Progenitor cell of endocrine pancreas (in vitro differentiated cells): ENCODE results near the gene PPP2R2B. TPM values are rescaled to one million over a fixed set of nuclear protein-coding genes. Genes with fewer than 3 reads are reported as not detected.
"Not testable (repeated sequence)": the region's sequence is repeated elsewhere in the genome, so short reads cannot be mapped to it uniquely, and the experiment has no call there.

ENCODE experiments used
- DNase-seq: peaks from one replicate; pipeline ENCODE4 v3.0.0; 2021; ENCODE audit warnings: low spot score; ENCODE audit not compliant: unreplicated experiment
- H3K27ac Mint-ChIP-seq: 2 replicates; pipeline ENCODE4 v1.8.0; 2021; ENCODE audit warnings: mild to moderate bottlenecking, moderate library complexity, mixed read lengths
- H3K27me3 Mint-ChIP-seq: 2 replicates; pipeline ENCODE4 v1.8.0; 2021; ENCODE audit warnings: mixed read lengths
- H3K36me3 Mint-ChIP-seq: 2 replicates; pipeline ENCODE4 v1.8.0; 2022; ENCODE audit warnings: mixed read lengths; ENCODE audit not compliant: insufficient read depth
- H3K4me1 Mint-ChIP-seq: 2 replicates; pipeline ENCODE4 v1.8.0; 2021; ENCODE audit warnings: low read depth, mixed read lengths
- H3K4me3 Mint-ChIP-seq: 2 replicates; pipeline ENCODE4 v1.8.0; 2021; ENCODE audit warnings: low read depth, mild to moderate bottlenecking, moderate library complexity, mixed read lengths
- H3K9me3 Mint-ChIP-seq: 2 replicates; pipeline ENCODE4 v1.8.0; 2021; ENCODE audit warnings: low read depth, mixed read lengths
- total RNA-seq: library from RNA; stranded (reverse); gene quantifications from 2 replicates; pipeline ENCODE4 v1.2.1, GENCODE V29; 2021
- TF ChIP-seq, protein P1 (sequence below): fragments of 200-600 bp; sonication (generic); IDR thresholded peaks from one replicate; pipeline ENCODE4 v1.5.0; 2021; ENCODE audit warnings: antibody characterized with exemption, mild to moderate bottlenecking; ENCODE audit not compliant: unreplicated experiment

The PPP2R2B gene
- total RNA-seq, 1 donor from 2014 or later: 1.8 TPM

DNA sequence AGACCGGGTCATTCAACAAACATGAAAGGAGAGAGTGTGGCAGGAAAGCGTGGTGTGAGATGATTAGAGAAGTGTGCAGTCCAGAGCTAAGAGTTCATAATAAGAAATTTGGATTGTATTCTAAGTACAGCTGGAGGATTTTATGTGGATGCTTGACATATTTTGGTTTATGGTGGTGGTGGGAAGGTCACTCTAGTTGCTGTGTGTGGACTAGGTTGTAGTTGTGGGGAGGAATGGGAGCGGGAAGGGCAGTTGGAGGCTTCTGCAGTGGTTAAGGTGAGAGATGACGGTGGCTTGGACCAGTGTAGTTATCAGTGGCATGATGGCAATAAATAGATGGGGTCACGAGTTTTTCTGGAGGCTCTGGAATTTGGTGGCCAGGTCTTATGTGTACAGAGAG is 316.8 kb downstream of the PPP2R2B start:
- H3K4me1 Mint-ChIP-seq: peaks cover 1% of the 10 kb centered on the region
- no peaks in the 10 kb centered on the region for H3K27me3 Mint-ChIP-seq
- no peak for DNase-seq
- no peaks in the 10 kb centered on the region for H3K36me3 Mint-ChIP-seq
- H3K27ac Mint-ChIP-seq: no peak overlapping the region
- TF ChIP-seq, protein P1, sequence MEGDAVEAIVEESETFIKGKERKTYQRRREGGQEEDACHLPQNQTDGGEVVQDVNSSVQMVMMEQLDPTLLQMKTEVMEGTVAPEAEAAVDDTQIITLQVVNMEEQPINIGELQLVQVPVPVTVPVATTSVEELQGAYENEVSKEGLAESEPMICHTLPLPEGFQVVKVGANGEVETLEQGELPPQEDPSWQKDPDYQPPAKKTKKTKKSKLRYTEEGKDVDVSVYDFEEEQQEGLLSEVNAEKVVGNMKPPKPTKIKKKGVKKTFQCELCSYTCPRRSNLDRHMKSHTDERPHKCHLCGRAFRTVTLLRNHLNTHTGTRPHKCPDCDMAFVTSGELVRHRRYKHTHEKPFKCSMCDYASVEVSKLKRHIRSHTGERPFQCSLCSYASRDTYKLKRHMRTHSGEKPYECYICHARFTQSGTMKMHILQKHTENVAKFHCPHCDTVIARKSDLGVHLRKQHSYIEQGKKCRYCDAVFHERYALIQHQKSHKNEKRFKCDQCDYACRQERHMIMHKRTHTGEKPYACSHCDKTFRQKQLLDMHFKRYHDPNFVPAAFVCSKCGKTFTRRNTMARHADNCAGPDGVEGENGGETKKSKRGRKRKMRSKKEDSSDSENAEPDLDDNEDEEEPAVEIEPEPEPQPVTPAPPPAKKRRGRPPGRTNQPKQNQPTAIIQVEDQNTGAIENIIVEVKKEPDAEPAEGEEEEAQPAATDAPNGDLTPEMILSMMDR: no peak
- H3K4me3 Mint-ChIP-seq: no peak overlapping the region
- no peaks in the 10 kb centered on the region for H3K9me3 Mint-ChIP-seq

DNA sequence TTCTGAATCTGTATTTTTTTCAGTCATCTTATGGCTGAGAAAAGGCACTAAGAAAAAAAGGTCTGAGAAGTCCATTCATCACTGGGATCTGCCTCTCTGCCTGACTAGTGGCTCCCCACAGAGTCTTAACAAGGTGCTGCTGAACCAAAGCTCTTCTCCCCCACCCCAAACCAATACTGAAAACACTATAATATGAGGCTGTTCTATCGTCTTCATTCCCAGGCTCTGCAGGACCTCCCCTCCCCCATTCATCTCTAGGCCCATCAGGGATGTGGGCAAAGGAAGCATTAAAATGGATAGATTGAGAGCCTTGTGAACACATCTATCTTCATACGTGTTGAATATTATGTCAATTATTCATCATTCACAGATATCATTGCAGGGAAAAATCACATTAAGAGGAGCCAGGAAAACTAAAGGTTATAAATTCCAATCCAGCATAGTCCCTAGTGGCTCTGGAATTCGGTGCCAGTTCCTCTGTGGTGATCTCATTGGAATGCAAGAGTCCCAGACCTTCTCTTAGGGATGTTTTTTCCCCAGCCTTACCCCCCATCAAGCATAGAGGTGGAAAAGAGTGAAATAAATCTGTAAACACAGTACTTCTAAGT is 318.2 kb downstream of the PPP2R2B start:
- Mint-ChIP-seq H3K4me3 (no peak overlapping the region), H3K4me1 (peaks cover 1% of the 10 kb centered on the region), H3K27me3 (no peaks in the 10 kb centered on the region), H3K9me3 (no peaks in the 10 kb centered on the region), H3K27ac (no peak overlapping the region), H3K36me3 (no peaks in the 10 kb centered on the region)
- no peak for DNase-seq
- TF ChIP-seq, protein P1: no peak

DNA sequence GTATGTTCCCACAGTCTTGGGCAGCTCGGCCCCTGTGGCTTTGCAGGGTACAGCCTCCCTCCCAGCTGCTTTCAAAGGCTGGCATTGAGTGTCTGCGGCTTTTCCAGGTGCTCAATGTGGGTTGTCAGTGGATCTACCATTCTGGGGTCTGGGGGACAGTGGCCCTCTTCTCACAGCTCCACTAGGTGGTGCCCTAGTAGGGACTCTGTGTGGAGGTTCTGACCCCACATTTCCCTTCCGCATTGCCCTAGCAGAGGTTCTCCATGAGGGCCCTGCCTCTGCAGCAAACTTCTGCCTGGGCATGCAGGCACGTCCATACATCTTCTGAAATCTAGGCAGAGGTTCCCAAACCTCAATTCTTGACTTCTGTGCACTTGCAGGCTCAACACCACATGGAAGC is 321.7 kb downstream of the PPP2R2B start:
- not testable (repeated sequence) for H3K9me3 Mint-ChIP-seq, H3K36me3 Mint-ChIP-seq, H3K27me3 Mint-ChIP-seq, H3K4me1 Mint-ChIP-seq, DNase-seq, H3K27ac Mint-ChIP-seq, H3K4me3 Mint-ChIP-seq

DNA sequence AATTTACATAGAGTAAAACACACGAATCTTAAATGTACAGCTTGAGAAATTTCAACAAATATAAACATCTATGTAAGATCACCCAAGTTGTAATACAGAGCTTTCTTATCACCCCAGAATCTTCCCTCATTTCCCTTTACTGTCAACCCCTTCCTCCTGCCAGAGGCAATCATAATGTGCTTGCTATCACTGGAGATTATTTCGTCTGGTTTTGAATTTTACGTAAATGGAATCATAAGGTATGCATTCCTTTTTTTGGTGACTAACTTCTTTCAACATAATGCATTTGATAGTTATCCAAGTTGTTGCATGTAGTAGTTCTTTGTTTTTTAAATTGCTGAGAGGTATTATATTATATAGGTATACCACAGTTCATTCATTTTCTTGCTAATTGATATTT is 325.1 kb downstream of the PPP2R2B start:
- Mint-ChIP-seq H3K27ac (no peak overlapping the region), H3K27me3 (peaks cover 7% of the 10 kb centered on the region), H3K9me3 (no peaks in the 10 kb centered on the region)

DNA sequence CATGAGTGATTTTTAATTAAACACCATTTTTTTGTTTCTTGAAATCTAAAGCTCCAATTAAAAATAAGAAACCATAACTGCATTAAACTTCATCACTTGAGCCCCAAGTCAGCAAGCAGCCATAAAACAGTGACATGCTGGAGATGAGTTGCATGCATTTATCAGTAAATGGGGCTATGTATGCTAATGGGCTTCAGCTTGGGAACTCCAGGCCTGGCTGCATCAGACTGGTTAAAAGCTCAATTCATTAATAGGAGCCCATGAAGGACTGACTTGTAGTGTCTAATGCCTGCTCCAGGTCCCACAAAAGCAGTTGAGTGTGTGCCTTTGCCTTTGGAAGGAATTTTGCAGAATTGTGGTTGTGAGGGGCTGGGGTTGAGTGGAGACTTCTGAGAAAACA is 328.9 kb downstream of the PPP2R2B start:
- Mint-ChIP-seq H3K4me1 (no peaks in the 10 kb centered on the region), H3K36me3 (no peaks in the 10 kb centered on the region), H3K27me3 (peaks cover 10% of the 10 kb centered on the region), H3K27ac (no peak overlapping the region), H3K4me3 (no peak overlapping the region), H3K9me3 (no peaks in the 10 kb centered on the region)
- TF ChIP-seq, protein P1: no peak
- no peak for DNase-seq

More for the DNA sequence above, 325.1 kb downstream of the PPP2R2B start:
- no peak overlapping the region for H3K4me3 Mint-ChIP-seq
- no peaks in the 10 kb centered on the region for H3K36me3 Mint-ChIP-seq
- no peaks in the 10 kb centered on the region for H3K4me1 Mint-ChIP-seq
- no peak for DNase-seq
- TF ChIP-seq, protein P1: no peak

DNA sequence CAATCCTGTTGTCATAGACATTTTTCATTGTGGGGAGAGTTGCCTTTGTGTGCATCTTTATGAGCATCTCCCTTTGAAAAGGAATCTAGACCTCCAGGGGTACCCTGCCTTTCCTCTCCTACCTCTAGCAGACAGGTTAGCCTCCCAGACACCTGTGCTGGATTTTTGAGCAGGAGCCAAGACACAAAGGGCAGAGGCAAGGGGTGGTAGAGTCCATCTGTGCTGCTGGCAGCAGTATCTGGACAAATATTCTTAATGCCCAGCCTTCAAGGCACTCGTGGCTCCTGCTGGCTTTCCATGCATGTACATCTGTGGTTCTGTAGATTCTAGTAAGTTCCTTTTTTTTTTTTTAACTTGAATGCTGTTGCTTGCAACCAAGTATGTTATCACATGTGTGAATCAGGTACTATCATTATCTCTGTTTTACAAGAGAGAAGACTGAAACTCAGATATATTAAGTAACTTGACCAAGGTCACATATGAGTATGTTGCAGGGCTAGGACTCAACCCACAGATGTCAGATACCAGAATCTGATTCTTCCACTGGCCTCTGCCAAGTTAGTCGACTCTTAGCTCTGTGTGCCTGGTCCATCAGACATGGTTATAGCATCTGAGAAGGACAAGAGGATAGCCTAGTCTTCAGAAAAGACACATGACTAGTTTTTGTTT is 329.6 kb downstream of the PPP2R2B start:
- no peak overlapping the region for H3K4me3 Mint-ChIP-seq
- no peaks in the 10 kb centered on the region for H3K36me3 Mint-ChIP-seq
- no peaks in the 10 kb centered on the region for H3K4me1 Mint-ChIP-seq
- TF ChIP-seq, protein P1: no peak
- H3K9me3 Mint-ChIP-seq: no peaks in the 10 kb centered on the region
- H3K27me3 Mint-ChIP-seq: peaks cover 10% of the 10 kb centered on the region
- H3K27ac Mint-ChIP-seq: no peak overlapping the region
- no peak for DNase-seq
